ENCODE results near the gene RBSN.
"Not testable (repeated sequence)": the region's sequence is repeated elsewhere in the genome, so short reads cannot be mapped to it uniquely, and the experiment has no call there.

The RBSN gene

DNA sequence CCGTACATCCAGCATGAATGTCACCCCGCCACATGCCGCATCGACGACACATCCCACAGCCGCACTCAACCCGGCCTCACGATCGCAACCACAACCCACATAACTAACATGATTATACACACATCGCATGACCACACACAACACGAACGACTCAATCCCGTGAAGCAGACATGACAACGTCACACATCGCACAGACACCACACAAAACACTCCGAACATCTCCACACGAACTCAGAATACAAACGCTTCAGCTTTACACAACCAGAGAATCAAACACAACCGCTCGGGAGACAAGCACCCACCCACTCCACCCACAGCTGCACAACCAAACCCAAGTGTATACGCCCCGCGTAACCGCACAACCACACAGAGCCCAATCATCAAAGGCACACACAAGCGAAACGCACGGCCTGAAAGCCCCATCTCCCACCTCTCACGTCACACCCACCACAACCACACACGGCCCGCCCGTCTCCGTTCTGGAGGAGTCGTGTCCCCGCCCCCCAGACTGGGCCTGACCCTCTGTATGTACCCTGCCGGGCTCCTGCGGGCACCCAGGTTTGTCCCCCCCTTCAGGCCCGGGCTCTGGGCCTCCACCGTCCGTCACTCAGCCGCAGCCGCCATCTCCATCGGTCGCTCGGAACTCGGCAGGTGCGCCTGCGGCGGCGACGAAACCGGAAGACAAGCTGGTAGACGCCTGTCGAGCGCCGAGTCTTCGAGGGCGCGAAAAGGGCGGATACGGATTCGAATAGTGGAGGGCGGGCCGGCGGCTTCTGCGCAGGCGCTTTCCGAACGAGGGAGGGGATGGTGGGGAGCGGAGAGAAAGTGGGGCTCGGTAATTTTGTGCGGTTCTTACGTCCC lies at the start of gene RBSN:
Gene RBSN, minus strand, starts transcription at position 646 of the 861 bp plus-strand sequence. CDS start 3,028 bp downstream, outside the sequence.
- in situ Hi-C loops (cut with MboI; ENCODE audit: low sequenced_read_pairs): no loop called here

DNA sequence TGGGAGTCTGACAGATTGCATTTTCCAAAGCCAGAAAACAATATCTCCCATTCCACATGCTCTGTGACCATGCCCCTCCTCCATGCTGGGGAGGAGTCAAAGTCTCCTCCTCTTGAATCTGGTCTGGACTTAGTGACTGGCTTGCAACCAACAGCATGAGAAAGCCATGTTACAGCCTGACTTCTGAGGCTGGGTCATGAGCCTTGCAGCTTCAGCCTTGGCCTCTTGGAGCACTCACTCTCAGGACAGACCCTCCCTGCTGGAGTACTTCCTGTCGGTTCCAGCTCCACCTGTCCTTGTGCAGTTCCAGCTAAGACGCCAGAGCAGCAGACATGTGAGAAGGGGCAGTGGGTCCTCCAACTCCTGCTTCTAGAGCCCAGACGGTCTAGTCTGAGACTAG lies 49.7 kb upstream of the RBSN start:
- in situ Hi-C loops (cut with MboI; ENCODE audit: low sequenced_read_pairs): no loop called here

DNA sequence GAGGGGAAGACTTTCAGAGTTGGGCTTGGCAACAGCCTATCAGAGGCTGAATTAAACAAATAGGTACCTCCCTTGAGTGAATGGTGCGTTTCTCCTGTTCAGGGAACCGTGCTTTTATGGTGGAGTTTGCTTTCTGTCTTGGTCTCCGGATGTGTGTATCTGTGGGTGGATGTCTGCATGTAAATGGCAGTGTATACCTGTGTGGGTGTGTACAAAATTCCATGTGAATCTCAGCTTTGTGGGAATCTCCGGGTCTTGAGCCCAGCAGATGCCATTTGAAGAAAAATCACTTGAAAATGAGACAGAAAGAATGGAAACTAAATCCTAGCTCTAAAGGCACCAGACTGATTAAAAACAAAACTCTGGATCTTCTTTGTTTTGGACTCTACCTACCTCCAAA lies 37.9 kb upstream of the RBSN start:
- in situ Hi-C loops (cut with MboI; ENCODE audit: low sequenced_read_pairs): not testable (repeated sequence)

DNA sequence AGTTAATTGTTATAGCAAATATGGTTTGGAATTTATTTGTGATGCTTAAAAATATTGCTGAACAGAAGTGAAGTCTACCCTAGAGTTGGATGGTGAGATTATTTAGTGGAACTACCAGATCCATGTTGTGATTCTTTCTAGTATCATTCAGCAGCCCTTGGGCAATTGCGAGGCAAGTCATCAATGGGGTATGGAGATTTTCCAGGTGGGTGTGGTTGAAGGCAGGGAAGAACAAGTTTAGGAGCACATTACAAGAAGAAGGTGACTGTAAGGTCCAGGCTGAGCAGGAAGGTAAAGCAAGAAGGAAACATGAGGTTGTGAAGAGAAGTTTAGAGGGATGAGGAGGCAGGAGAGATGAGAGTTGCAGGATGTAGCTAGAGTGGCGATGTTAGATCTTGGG lies 36.0 kb upstream of the RBSN start:
- in situ Hi-C loops (cut with MboI; ENCODE audit: low sequenced_read_pairs): not testable (repeated sequence)

DNA sequence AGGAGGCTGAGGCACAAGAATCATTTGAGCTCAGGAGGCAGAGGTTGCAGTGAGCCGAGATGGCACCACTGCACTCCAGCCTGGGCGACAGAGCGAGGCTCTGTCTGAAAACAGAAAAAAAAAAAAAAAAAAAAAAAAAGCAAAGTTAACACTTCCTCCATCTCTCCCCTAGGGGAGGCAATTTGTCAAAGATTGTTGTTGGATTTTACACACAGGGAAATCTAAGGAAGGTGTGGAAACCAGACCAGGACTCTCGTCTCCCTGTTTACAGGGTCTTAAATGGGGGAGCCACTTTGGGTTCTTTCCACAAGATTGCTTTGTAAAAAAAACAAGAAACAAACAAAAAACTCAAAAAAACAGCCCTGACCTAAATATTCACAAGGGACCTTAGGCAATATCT lies 29.5 kb upstream of the RBSN start:
- in situ Hi-C loops (cut with MboI; ENCODE audit: low sequenced_read_pairs): not testable (repeated sequence)

DNA sequence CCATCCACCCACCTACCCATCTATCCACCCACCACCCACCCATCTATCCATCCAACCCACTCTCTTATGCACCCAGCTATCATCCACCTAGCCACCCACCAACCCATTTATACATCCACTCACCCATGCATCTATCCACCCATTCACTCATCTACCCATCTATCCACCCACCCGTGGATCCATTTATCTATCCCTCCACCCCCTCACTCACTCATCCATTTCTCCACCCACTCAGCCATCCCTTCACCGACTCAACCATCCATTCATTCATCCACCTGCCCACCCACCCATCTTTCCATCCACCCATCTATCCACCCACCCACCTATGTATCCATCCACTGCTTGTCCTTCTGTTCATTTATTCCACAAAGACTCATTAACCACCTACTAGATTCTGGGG lies 28.0 kb upstream of the RBSN start:
- in situ Hi-C loops (cut with MboI; ENCODE audit: low sequenced_read_pairs): not testable (repeated sequence)

DNA sequence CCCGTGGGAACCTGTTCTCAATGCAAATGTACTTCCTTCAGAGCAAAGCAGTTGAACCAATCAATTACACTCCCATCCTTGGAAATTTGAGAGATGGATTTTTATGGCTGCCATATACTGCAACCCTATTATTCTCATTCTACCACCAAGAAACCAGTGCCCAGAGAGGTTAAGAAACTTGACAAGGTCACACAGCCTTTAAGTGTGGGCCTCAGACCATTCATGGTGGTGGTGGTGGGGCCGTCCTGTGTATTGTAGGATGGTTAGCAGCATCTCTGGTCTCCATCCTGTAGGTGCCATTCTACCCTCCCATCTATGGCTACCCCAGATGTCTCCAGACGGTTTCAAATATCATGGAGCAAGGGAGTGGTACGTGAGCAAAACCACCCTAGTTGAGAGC lies 23.4 kb upstream of the RBSN start:
- in situ Hi-C loops (cut with MboI; ENCODE audit: low sequenced_read_pairs): no loop called here

DNA sequence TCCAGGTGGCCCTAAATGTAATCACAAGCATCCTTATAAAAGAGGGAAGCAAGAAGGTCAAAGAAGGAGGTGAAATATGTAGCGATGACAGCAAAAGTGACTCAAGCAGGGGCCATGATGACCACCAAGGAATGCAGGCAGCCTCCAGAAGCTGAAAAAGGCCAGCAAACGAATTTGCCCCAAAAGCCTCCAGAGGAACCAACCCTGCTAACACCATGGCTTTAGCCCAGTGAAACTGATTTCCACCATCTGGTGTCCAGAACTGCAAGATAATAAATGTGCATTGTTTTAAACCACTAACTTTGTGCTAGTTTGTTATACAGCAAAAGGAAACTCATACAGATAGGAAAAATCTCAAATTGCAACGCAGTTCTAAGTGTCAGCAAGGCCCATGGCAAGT lies 23.0 kb upstream of the RBSN start:
- in situ Hi-C loops (cut with MboI; ENCODE audit: low sequenced_read_pairs): no loop called here

DNA sequence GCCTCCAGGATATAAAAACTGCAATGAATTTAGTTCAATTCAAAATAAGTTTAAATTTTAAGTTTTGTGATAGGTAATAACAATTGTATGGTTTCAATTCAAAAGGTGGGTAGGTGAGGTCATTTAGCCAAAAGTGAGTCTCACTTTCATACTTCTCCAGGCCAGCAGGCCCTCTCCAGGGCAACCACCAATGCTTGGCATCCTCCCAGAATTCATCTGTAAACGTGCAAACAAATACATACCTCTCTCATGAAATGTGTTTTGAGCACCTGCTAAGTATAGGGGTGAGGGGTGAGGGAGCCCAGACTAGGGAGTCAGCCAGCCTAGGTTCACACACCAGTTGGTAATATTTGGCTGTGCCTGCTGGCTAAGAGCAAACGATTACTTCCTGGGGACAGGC lies 22.0 kb upstream of the RBSN start:
- in situ Hi-C loops (cut with MboI; ENCODE audit: low sequenced_read_pairs): no loop called here

DNA sequence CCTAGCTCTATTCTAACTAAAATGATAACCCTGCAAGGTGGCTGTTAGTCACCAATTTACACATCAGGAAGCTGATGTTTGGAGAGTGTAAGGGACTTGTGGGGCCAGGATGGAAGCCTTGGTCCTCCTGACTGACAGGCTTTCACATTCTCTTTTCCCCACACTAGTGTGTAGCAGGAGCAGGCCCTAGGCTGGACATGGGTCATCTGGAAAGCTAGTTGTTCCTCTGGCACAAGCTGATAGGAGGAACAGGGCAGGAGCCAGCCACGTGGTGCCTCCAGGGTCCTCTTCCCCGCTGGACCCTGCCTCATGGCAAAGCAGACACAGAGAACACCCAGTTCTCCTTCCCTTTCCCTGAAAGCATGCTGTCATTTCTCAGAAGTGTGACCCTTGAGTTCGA lies 18.1 kb upstream of the RBSN start:
- in situ Hi-C loops (cut with MboI; ENCODE audit: low sequenced_read_pairs): no loop called here

DNA sequence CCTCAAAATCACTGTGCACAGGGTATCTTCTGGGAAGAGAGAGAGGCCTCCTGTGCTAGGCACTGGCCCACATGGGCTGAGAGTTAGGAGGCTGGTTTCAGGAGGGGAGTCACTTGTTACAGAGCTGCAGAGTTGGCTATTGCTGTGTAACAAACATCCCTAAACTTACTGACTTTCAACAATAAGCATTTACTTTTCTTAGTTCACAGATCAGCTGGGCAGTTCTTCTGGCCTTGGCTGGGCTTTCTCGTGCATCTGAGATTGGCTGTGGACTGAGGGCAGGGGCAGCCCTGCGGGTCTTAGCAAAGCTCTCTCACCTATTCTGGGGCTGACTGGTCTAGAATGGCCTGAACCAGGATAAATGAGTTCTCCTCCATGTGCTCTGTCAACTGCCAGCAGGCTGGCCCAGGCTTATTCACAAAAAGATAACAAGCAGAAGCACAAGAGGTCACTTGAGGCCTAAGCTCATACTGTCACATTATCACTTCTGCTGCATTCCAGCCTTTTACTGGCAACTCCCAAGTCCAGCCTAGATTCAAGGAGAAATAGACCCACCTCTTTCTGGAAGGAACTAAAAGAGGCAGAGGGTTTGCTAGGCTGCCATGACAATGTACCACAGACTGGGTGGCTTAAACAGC lies 17.2 kb upstream of the RBSN start:
- in situ Hi-C loops (cut with MboI; ENCODE audit: low sequenced_read_pairs): no loop called here

DNA sequence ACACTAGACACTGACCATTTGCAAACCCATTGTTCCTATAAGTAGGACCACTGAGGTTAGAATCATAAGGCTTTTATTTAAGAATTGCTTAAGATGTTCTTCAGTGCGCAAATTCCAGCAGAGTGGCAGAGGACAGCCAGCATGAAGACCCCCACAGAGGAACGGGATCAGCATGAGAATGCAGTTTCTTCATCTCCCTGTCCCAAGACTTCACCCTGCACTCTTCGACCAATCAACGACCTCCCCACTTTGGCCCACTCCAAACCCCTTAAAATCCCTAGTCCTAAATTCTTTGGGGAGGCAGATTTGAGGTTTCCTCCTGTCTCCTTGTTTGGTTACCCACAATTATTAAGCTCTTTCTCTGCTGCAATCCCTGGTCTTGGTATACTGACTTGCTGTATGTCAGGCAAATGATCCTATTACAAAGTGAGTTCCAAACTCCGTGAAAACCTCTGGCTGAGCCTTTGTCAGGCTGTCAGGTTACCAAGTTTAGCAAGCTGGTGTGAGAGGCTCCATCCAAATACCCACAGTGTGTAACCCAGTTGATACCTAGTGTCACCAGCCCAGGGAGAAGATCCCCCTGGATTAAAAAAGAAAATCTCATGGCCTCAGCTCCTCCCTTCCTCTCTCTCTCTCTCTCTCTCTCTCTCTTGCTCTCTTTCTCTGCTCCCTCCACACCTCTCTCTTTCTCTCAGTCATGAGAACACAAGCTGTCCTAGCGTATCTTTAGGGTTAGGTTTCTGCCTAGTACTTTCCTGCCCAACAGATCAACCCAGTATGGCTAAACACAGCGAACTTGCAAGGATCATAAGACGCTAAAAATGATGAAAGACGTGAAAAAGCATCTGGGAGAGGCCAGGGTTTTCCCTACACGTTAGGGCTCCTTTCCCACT lies 15.8 kb upstream of the RBSN start:
- in situ Hi-C loops (cut with MboI; ENCODE audit: low sequenced_read_pairs): no loop called here

DNA sequence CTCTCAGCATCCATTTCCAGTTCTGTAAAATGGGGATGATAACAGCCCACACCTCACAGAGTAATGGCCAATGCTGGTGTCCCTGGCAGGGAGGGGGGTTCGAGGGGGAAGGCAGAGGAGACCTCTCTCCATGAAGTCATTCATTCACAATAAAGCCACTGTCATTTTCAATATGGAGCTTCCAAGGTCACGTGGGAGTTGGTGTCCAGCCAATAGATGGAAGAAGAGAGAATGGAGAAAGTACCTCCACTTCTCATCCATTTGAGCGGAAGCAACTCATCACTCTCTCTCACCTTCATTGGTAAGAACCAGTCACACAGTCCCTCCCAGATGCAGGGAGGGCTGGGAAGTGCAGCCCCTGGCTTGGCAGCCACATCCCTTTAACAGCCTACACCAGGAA lies 14.9 kb upstream of the RBSN start:
- in situ Hi-C loops (cut with MboI; ENCODE audit: low sequenced_read_pairs): no loop called here

DNA sequence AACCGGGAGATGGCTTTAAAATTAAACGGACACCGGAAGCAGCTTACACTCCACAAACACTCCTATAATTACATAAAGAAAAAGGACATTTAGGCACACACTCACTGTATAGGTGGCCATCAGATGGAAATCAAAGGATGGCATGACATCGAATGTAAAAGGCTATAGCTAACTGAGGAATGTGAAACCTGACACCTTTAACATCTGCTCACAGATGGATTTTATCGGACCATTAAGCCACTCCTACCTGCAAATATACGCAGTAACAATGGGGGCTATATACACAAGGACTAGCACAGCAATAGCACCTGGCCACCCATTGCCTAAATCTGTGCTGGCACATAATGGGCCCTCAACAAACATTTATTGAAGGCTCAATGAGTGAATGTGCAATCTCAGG lies 14.5 kb upstream of the RBSN start:
- in situ Hi-C loops (cut with MboI; ENCODE audit: low sequenced_read_pairs): no loop called here

DNA sequence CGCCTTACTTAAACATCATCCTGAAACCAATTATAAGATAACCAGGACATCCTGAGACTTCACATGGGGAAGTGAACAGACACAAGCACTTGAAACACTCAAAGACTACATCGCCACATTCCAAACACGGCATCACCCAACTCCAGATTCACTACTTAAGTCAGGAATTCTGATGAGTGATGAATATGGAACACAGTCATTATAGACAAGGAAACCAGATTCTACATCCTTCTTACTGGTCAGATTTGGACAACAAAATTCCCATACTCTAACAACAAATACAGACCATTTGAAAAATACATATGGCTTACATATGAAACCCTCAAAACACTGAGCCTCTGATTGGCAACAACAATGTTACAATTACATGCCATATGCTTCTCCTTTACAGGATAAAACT lies 13.1 kb upstream of the RBSN start:
- in situ Hi-C loops (cut with MboI; ENCODE audit: low sequenced_read_pairs): no loop called here

DNA sequence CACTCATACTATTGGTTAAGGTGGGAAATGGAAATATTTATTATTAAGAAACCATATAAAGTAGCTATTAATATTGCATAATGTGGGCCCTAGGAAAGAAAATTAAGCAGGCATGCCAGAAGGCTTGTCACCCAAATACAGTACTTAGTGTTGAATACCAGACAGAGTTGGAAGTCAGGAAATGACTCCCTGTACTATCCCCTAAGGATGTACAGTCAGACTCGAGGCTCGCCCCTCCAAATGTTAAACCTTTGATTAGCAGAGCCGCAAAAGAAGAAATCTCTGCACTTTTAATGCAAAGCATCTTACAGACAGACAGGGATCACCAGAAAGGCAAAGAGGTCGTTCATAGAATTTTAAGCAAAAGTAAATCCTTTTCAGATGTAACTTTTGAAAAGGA lies 11.3 kb upstream of the RBSN start:
- in situ Hi-C loops (cut with MboI; ENCODE audit: low sequenced_read_pairs): no loop called here

DNA sequence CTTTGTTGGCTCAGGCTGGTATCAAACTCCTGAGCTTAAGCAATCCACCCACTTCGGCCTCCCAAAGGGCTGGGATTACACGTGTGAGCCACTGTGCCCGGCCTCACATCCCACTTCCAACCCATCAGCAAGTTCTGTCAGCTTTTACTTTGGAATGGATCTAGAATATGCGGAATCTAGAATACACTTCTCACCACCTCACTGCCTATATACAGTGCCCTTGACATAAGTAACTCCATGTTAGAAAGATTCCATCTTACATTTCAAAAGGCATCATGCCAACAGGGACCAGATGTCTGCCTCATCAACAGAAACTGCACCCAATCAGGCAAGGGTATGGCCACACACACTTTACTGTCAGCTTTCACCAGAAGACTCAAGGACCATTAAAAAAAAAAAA lies 9.9 kb upstream of the RBSN start:
- in situ Hi-C loops (cut with MboI; ENCODE audit: low sequenced_read_pairs): no loop called here

DNA sequence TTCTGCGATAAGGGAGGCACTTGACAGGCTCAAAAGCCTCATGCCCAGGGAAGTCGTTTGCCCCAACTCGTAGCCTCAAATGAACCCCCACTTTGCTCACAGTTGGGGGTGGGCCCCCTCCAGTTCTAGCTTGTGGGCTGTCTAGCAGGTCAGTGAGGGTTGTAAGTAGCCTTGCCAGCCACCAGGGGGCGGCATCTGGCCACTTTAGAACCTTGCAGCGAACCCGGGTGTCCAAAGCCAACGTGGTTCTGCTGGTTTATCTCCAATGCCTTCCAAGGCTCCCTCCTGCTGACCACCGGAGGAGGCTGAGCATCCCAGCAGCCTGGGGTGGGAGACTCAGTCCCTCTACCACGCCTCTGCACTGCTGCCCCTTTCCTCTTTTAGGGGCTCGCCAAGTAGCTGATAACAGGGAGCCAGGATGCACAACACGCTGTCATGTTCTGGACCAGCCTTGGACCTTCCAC lies 9.2 kb upstream of the RBSN start:
- in situ Hi-C loops (cut with MboI; ENCODE audit: low sequenced_read_pairs): no loop called here

DNA sequence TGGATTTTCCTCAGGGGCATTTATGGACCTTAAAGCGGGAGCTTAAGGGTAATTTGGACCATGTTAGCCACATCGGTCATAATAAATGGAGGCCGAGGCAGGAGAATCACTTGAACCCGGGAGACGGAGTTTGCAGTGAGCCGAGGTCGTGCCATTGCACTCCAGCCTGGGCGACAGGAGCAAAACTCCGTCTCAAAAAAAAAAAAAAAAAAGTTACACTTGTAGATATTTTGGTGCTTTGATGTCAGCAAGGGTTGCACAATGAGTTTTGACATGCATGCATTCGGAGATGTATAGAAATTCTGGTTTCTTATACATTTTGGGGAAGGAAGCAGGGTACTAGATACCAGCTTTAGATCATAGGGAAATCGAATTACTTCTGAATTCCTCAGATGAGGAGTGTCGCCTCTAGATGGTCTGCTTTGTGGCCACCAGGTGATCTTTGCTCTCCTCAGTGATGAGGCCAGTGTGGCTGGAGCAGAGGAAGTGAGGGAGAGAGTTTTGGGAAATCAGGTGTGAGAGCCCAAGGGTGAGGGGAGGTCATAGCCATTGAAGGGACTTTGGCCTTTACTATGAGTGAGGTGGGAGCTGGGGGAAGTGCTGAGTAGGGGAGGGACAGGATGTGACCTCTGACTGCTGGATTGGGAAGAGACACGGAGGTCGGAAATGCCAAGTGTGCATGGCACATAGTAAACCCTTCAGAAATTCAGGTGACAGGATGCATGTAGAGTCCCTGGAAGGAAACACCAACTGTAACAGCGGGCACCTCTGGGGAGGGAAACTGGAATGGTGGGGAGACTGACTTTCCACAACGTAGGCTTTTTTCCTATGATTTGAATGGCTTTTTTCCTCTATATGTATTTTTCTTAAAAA lies 8.4 kb upstream of the RBSN start:
- in situ Hi-C loops (cut with MboI; ENCODE audit: low sequenced_read_pairs): no loop called here

DNA sequence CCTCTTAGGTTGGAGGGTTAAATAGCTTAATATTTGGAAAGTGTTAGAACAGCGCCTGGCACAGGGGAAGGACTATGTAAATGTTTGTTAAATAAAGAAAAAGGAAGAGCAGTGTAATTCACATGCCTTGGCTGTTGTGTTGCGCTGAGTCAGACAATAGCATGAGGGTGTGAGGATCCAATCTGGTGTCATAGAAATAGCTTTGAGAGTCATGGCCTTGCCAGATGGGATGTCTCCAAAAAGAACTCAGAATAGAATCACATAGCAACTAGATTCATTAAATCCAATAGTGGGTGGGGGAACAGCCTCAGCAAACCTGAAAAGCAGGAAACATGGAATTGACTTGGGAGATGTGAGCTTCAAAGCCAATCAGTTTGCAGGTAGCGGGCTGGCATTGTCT lies 3.9 kb upstream of the RBSN start:
- in situ Hi-C loops (cut with MboI; ENCODE audit: low sequenced_read_pairs): no loop called here
